DMS114 treated with DMSO at 0.1 percent for 48 hours (cell line): ENCODE measurements around the gene C3orf85.
"Not testable (repeated sequence)": the region's sequence is repeated elsewhere in the genome, so short reads cannot be mapped to it uniquely, and the experiment has no call there.

Experiments
- DNase-seq: peaks from one replicate; lab custom pipeline; 2025; ENCODE audit not compliant: unreplicated experiment; lab: John Stamatoyannopoulos, UW

Gene C3orf85, protein sequence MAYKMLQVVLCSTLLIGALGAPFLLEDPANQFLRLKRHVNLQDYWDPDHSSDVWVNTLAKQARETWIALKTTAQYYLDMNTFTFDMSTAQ

GRCh38 chr3:109136523-109136922 lies at the start of gene C3orf85:
TSS of gene C3orf85 (plus strand) at chr3:109136719. CDS start at chr3:109136848, 129 bp downstream.
- DNase-seq, result no peak

DNA sequence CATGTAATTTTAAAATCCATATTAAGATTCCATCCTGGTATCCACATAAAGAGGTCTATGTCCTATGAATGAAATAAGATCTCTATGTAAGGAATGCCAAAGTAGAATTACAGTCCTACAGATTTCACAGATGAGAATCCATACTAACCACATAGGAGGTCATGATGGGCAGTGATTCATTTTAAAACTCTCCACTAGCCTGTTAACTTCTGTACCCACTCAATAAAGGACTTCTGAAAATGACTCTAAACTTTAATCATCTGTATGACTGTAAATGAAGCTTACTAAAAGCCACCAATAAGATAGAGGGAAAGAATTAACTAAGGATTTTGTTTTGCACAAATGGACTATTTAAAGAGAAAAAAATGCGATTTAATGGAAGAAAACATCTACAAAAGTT lies 47.3 kb upstream of the C3orf85 start:
- no peak for DNase-seq

- no peak for DNase-seq
Observed at GRCh38 chr3:109091846-109092245, 44.7 kb upstream of the C3orf85 start.

GRCh38 chr3:109093561-109093960 lies 43.0 kb upstream of the C3orf85 start:
- no peak for DNase-seq

GRCh38 chr3:109095166-109095565 lies 41.4 kb upstream of the C3orf85 start:
- DNase-seq, result no peak

GRCh38 chr3:109098079-109098644 lies 38.4 kb upstream of the C3orf85 start:
- no peak for DNase-seq

- DNase-seq, result no peak
Observed at GRCh38 chr3:109109574-109109973, 26.9 kb upstream of the C3orf85 start.

DNA sequence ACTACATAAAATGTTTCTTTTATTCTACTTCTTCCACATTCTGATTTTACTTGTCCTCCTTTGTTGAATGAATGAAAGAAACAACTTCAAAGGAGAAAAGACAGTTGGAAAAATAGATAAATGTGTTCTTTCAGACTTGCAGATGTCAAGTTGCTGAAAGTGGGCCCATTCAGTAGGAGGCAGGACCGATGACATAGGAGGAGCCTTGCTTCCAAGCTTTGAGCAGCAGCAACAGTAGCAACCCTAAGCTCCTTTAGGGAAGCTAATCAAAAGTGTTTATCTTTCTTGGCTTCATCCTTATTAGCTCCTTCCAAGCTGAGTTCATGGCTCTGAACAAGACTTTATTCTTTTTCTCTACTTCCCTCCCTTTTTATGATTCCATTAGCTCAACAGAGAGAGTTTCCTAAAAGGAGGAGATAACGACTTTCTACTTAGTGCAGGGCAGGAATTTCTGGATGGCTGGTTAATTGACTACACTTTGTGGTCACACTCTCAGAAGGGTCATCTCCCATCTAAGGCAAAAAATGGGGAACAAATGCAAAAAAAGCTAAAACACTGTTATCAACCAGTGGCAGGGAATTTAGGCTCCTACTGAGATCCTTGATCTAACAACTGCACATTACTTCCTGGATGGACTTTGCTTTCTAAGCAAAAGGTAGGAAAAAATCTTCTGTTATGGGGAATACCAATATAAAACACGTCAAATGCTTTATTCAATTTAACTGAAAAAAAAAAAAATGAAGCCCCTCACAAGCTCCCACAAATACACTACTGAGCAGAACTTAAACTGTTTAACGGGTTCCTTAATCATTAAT lies 23.4 kb upstream of the C3orf85 start:
- DNase-seq, result no peak

DNA sequence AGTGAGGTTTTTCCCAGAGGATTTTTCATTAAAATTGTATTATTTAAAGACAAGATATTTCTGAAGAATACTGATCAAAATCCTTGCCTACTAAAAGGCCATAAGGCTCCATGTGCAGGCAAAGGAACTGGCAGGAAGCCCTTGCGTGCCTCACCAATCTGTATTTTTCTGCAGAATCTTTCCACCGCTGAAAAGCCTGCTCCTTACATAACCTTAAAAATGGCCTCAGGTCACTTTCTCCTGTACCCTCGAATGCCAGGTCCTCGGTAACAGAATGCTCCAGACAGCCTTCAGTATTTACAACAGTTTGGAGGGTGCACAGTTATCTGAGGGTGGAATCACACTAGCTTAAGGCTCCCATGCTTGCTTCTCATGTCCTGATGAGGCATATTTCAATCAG lies 21.8 kb upstream of the C3orf85 start:
- no peak for DNase-seq

DNA sequence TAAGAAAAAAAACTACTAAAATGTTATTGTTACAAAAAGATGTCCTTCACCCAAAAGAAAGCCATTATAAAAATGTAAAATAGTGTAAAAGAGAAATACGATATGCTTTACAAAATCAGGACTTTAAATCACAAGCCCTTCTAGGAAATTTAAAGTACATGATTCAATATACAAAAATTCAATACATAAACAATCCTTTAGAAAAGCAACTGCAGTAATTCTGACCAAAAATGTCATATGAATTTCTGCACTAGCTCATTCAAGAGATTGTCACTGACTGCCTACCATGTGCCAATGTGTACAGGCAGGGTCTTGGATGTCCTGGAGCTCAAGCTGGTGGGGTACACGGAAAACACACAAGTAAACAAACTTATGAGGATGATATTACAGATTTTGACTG lies 21.1 kb upstream of the C3orf85 start:
- no peak for DNase-seq

GRCh38 chr3:109116031-109116430 lies 20.5 kb upstream of the C3orf85 start:
- no peak for DNase-seq

- no peak for DNase-seq
Observed at GRCh38 chr3:109117939-109118338, 18.6 kb upstream of the C3orf85 start, which contains the start of gene MORC1. TSS of gene MORC1 (minus strand) at chr3:109118134. CDS start at chr3:109118059, 75 bp downstream.

GRCh38 chr3:109118584-109118983 lies 17.9 kb upstream of the C3orf85 start:
- DNase-seq, result no peak

GRCh38 chr3:109122690-109123089 lies 13.8 kb upstream of the C3orf85 start:
- DNase-seq, result no peak

- no peak for DNase-seq
Observed at GRCh38 chr3:109125902-109126301, 10.6 kb upstream of the C3orf85 start.

DNA sequence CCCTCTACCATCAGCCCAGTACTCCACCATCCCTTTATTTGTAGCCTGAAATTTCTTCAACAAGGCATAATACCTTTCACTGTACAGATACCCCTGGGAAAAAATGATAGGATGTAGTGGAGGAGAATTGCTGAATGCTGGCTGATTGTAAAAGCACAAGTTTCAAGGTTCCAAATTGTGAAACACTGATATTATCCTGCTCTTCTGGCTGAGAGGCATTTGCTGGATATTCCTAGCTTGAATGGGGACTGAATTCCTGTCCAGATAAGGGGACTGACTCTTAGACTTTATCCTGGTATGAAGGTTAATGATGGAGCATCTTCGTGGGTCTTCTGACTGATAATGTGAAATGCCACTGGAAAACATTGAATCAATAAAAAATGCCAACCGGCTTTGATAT lies 9.0 kb upstream of the C3orf85 start:
- DNase-seq, result no peak

DNA sequence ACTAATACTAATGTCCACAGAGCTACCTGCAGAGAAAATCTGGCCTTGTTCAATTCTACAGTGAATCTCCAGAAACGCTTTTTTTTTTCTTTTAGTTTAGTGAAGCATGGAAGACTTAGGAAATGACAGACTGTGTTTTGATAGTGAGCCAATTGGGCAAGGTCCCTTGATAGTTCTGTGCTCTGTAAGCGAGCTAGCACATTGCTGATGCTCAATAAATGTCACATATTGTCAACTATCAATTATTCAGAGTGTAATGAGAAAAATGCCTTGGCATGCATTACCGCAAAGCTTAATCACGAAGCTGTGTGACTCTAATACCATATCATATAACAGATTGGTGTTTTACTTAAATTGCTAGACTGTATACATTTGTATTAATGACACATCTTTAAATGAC lies 5.2 kb upstream of the C3orf85 start:
- DNase-seq, result no peak

DNA sequence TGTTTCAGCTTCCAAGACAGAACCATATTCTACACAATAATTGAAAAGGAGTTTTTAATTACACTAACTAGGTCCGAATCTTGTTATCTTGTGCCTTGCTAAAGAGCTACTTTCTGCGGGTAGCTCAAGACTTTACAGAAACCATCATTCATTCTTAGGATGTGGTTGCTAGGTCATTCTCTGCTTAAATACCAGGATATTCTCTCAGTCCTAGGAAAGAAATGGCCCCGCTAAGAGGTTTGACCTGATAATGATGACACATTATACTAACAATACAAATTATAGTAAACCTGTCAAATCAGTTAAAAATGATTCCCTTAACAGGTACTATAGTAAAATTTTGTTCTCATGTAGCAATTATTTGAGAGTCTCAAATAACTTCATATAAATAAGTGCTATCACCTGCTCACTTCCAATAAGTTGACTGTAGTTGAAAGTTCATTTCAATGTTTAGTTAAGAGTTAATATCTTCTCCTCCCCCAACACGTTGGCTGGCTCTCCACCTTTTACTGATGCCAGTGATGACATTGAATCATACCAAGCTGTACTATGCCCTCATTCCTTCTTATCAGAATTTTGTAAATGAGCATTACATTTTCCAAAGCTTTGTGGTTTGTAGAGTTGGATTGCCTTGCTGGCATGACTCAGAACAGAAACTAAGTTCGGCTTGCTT lies 3.6 kb upstream of the C3orf85 start:
- DNase-seq, result no peak

- not testable (repeated sequence) for DNase-seq
Observed at GRCh38 chr3:109133474-109133816, 3.1 kb upstream of the C3orf85 start.

DNA sequence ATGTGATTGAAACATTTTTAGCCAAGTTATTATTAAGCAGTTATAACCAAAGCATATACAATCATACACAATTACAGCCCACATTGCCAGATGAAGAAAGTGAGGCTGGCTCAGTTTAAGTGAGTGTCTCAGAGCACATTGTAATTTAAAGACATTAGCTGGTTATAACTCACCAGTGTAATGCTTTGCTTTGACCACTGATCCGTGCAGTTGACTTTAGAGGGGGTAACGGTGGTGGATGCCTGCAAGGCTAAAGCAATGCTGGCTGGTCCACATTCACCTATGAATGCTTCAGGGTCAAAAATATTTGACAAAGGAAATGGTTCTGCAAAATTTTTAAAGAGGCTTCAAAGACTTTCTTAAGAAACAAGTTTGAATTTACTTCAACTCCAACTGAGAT lies 1.2 kb downstream of the C3orf85 start:
- DNase-seq, result no peak

- DNase-seq, result no peak
Observed at GRCh38 chr3:109140318-109140717, 3.8 kb downstream of the C3orf85 start.

GRCh38 chr3:109143646-109144045 lies 7.1 kb downstream of the C3orf85 start:
- no peak for DNase-seq
